A673 (cell line): ENCODE data around the gene GRK4. TPM values are rescaled to one million over a fixed set of nuclear protein-coding genes. Genes with fewer than 3 reads are reported as not detected.

Experiments
- BruUV-seq: library from RNA; stranded (reverse); fragments of 400-500 nt; replicated peaks from 2 replicates; lab custom pipeline; 2021; lab: Mats Ljungman, UMichigan
- CTCF ChIA-PET: fragments of 300-600 bp; sonication (Branson Sonifier 250); formaldehyde crosslinking; loops from one replicate; lab custom pipeline; 2022; ENCODE audit warnings: antibody characterized with exemption; lab: Charles Lee
- POLR2A ChIA-PET: fragments of 300-600 bp; sonication (Branson Sonifier 250); formaldehyde crosslinking; loops from one replicate; lab custom pipeline; 2022; ENCODE audit warnings: antibody characterized with exemption; ENCODE audit not compliant: low non-redundant PET; lab: Charles Lee
- DNase-seq: peaks from one replicate; pipeline ENCODE4 v3.0.0-alpha.2; 2015; ENCODE audit warnings: low spot score
- H3K27ac ChIP-seq: fragments of 200-600 bp; sonication (generic); 2 replicates; pipeline ENCODE4 v1.5.1; 2016; ENCODE audit warnings: mixed run types, low read depth, mild to moderate bottlenecking, mixed read lengths, antibody characterized with exemption, low read length; ENCODE audit not compliant: poor library complexity, severe bottlenecking
- H3K27me3 ChIP-seq: fragments of 200-600 bp; sonication (generic); replicated peaks from 2 replicates; pipeline ENCODE4 v1.6.1; 2017; ENCODE audit warnings: mixed run types, low read depth, mild to moderate bottlenecking, mixed read lengths, antibody characterized with exemption, low read length; ENCODE audit not compliant: insufficient read depth, poor library complexity
- H3K36me3 ChIP-seq: fragments of 200-600 bp; sonication (generic); 2 replicates; pipeline ENCODE4 v1.6.1; 2016; ENCODE audit warnings: mixed run types, mild to moderate bottlenecking, mixed read lengths, antibody characterized with exemption, low read length; ENCODE audit not compliant: insufficient read depth, poor library complexity, severe bottlenecking
- H3K4me1 ChIP-seq: fragments of 200-600 bp; sonication (generic); 2 replicates; pipeline ENCODE4 v1.6.1; 2017; ENCODE audit warnings: mixed run types, mild to moderate bottlenecking, mixed read lengths, antibody characterized with exemption, low read length; ENCODE audit not compliant: insufficient read depth, poor library complexity, severe bottlenecking
- H3K4me3 ChIP-seq: fragments of 200-600 bp; sonication (generic); 2 replicates; pipeline ENCODE4 v1.5.1; 2016; ENCODE audit warnings: low read depth, mixed run types, mild to moderate bottlenecking, mixed read lengths, low read length; ENCODE audit not compliant: poor library complexity, severe bottlenecking
- H3K9me3 ChIP-seq: fragments of 200-600 bp; sonication (generic); 2 replicates; pipeline ENCODE4 v1.6.1; 2016; ENCODE audit warnings: mixed run types, low read depth, mild to moderate bottlenecking, mixed read lengths, antibody characterized with exemption, low read length; ENCODE audit not compliant: poor library complexity, severe bottlenecking
- EZH2 ChIP-seq: fragments of 200-600 bp; sonication (generic); IDR thresholded peaks from 2 replicates; pipeline ENCODE4 v1.6.1; 2017; ENCODE audit warnings: borderline replicate concordance, low read depth, mild to moderate bottlenecking, mixed read lengths, antibody characterized with exemption, low read length; ENCODE audit not compliant: poor library complexity, severe bottlenecking
- intact Hi-C: fragments of 100-400 bp; cut with micrococcal nuclease; formaldehyde crosslinking; loops from one replicate; pipeline ENCODE4 v1.10.0; 2022; ENCODE audit not compliant: unreplicated experiment
- total RNA-seq: library from RNA; stranded (reverse); gene quantifications from 2 replicates; pipeline ENCODE4 v1.2.3, GENCODE V29; 2021
- TF ChIP-seq, protein P1 (sequence below): fragments of 300-800, 200-600 bp; sonication (generic); conservative IDR thresholded peaks from 2 replicates; pipeline ENCODE4 v1.5.1; 2017; ENCODE audit warnings: low read depth, mild to moderate bottlenecking, antibody characterized with exemption, low read length, moderate library complexity, mixed read lengths

GRK4 gene
- total RNA-seq, 1 experiment from 2014 or later, result 5.9 TPM

DNA sequence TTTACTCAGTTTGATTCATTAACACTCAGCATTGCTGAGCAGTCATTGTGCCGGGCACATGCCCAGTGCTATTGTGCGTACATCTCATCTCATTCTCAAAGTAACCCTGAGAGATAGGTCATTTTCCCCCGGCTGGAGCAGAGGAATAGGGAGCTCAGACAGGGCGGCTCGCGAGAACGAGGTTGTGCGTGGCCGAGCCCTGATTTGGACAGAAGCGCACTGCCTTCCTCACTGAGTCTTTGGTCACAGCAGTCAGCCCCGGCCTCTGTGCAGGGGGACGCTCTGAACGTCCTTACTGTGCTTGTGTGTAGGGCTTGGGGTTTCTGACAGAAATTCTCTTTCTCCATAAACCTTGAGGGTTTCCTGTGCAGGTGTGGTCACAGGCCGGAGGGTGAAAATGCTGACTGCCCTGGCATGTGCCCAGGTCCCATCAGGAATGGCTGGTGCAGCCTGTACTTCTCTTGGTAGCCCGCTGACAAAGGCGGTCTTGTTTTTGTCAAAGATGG lies 39.6 kb upstream of the GRK4 start:
- Histone ChIP-seq H3K4me3 (no peak overlapping the region), H3K9me3 (no peaks in the 10 kb centered on the region), H3K36me3 (peaks cover 26% of the 10 kb centered on the region), H3K4me1 (no peaks in the 10 kb centered on the region), H3K27ac (no peak overlapping the region), H3K27me3 (no peaks in the 10 kb centered on the region)
- DNase-seq, result no peak
- intact Hi-C loops, result no loop called here
- BruUV-seq, result no TSS peak
- CTCF ChIA-PET, result interaction anchor here (0.6 kb wide), 1 partner anchor 786 kb away, joined by 3 read pairs; no protein-coding TSS in a partner anchor
- POLR2A ChIA-PET, result no interaction called here
- TF ChIP-seq, protein P1, sequence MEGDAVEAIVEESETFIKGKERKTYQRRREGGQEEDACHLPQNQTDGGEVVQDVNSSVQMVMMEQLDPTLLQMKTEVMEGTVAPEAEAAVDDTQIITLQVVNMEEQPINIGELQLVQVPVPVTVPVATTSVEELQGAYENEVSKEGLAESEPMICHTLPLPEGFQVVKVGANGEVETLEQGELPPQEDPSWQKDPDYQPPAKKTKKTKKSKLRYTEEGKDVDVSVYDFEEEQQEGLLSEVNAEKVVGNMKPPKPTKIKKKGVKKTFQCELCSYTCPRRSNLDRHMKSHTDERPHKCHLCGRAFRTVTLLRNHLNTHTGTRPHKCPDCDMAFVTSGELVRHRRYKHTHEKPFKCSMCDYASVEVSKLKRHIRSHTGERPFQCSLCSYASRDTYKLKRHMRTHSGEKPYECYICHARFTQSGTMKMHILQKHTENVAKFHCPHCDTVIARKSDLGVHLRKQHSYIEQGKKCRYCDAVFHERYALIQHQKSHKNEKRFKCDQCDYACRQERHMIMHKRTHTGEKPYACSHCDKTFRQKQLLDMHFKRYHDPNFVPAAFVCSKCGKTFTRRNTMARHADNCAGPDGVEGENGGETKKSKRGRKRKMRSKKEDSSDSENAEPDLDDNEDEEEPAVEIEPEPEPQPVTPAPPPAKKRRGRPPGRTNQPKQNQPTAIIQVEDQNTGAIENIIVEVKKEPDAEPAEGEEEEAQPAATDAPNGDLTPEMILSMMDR, result no peak
- TF ChIP-seq EZH2, result no peak

DNA sequence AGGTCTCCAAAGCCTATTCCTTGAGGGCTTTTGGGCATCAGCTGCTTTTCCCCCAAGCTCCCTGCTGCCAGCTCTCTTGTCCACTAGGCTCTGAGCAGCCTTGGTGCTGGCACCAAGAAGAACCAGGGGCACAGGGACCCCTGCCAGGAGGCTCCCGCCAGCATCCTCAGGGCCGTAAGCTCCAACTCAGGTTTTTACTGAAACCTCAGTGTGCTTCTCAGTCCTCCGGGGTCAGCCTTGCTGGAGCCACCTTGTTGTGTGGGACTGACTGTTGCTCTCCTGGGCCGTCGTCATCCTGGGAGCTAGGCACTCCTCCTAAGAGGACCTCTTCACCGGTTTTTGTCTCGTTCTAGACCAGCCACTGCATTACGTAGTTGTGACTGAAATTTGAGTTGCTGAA lies 39.1 kb upstream of the GRK4 start:
- ChIA-PET POLR2A (no interaction called here), CTCF (no interaction called here)
- intact Hi-C loops, result no loop called here
- no TSS peak for BruUV-seq
- no peak overlapping the region for H3K27ac ChIP-seq
- TF ChIP-seq, protein P1, result no peak
- H3K4me1 ChIP-seq, result no peaks in the 10 kb centered on the region
- H3K36me3 ChIP-seq, result peaks cover 26% of the 10 kb centered on the region
- no peaks in the 10 kb centered on the region for H3K27me3 ChIP-seq
- no peaks in the 10 kb centered on the region for H3K9me3 ChIP-seq
- DNase-seq, result no peak
- H3K4me3 ChIP-seq, result no peak overlapping the region

DNA sequence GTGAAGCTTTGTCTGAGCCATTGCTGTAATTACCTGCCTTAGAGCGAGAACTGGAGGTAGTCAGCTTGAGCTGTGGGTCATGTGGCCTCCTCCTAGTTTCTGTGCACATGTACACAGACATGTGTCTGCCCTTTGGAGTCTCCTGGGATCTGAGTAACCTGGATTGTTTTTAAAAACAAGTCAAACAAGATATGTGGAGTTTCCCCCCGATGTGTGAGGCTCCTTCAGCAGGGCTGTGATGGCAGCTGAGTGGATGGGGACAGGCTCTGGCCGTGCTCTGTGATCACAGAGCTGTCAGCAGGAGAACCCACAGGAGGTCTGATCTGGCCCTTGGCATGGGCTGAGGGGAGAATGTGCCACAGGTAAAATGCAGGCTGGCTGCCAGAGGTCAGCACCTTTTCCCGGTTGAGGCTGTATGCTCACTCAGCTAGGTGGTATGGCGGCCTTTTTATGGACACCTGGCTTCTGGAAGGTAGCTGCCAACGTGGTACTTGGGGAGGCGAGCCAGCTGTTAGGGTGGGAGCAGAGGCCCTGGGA lies 38.5 kb upstream of the GRK4 start:
- H3K27me3 ChIP-seq, result no peaks in the 10 kb centered on the region
- no peaks in the 10 kb centered on the region for H3K9me3 ChIP-seq
- TF ChIP-seq, protein P1, result no peak
- no peak for TF ChIP-seq EZH2
- H3K4me3 ChIP-seq, result no peak overlapping the region
- ChIA-PET POLR2A (no interaction called here), CTCF (no interaction called here)
- no TSS peak for BruUV-seq
- H3K36me3 ChIP-seq, result peaks cover 32% of the 10 kb centered on the region
- H3K4me1 ChIP-seq, result no peaks in the 10 kb centered on the region
- intact Hi-C loops, result no loop called here
- no peak for DNase-seq
- no peak overlapping the region for H3K27ac ChIP-seq
